Bone marrow (tissue), 2 donors: ENCODE data around the gene AP3S2.
"Not testable (repeated sequence)": the region's sequence is repeated elsewhere in the genome, so short reads cannot be mapped to it uniquely, and the experiment has no call there.

Source experiments
- DNase-seq, 2 donors: peaks; one replicate each; lab custom pipeline; 2025; lab: John Stamatoyannopoulos, UW

The AP3S2 gene

GRCh38 chr15:89864958-89865739 is 28.6 kb downstream of the AP3S2 start:
- no peak for DNase-seq

DNA sequence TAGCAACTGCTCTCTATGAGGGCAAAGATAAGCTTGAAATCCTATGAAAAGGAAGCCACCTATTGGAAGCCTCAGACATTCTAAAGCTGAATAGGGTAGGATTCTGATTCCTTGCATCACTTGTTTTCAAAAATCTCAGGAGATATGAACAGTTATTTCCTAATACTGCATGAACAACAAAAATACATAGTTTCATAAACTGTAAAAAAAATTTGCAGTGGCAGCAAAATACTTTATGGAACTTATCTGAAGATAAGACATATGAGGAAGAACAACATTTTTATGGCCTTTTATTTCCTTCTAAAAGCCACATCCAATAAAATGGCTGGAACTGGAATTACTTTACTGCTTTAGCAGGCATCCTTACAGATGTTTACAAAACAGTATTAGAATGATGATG is 29.9 kb downstream of the AP3S2 start:
- no peak for DNase-seq

GRCh38 chr15:89860891-89861290 is 32.9 kb downstream of the AP3S2 start:
- DNase-seq: no peak

GRCh38 chr15:89860431-89860830 is 33.4 kb downstream of the AP3S2 start:
- DNase-seq: peak in 1 of 2 donors; percentile 13

- no peak for DNase-seq
Observed at GRCh38 chr15:89858661-89859458, 34.9 kb downstream of the AP3S2 start.

DNA sequence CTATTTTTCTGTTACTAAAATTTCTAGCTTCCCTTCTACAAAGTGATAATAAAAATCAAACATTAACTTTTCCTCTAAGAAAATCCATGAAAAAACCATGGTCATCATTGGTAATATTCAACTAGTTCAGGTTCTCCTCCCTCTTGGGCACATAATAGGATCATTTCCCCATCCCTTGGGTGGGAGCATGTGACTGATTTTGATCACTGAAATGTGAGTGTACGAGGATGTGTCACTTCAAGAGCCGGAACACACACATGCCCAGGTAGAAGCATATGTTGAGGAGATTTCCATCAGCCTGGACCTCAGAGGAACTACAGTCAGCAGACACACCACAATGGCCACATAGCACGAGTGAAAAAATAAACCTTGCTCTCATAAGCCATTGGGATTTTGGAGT is 36.1 kb downstream of the AP3S2 start:
- DNase-seq: no peak

DNA sequence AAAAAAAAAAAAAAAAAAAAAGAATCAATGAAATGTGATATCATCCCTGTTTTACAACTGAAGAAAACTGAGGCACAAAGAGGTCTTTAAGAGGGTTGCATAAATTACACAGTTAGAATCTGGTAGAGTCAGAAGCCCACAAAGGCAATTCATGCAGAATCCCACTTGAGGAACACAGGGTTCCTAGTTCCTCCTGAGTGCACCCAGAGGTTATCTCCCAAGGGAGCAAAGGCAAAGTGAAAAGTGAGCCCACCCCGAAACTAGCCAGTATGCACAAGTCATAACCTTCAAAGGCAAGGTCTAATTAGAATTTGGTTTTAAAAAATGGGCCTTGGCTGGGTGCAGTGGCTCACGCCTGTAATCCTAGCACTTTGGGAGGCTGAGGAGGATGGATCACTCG is 37.8 kb downstream of the AP3S2 start:
- DNase-seq: no peak

DNA sequence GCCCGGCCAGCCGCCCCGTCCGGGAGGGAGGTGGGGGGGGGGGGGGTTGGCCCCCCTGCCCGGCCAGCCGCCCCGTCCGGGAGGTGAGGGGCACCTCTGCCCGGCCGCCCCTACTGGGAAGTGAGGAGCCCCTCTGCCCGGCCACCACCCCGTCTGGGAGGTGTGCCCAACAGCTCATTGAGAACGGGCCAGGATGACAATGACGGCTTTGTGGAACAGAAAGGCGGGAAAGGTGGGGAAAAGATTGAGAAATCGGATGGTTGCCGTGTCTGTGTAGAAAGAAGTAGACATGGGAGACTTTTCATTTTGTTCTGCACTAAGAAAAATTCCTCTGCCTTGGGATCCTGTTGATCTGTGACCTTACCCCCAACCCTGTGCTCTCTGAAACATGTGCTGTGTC is 38.9 kb downstream of the AP3S2 start:
- not testable (repeated sequence) for DNase-seq

- DNase-seq: no peak
Observed at GRCh38 chr15:89852342-89852995, 41.3 kb downstream of the AP3S2 start.

- peak in 1 of 2 donors; percentile 76 for DNase-seq
Observed at GRCh38 chr15:89851673-89852341, 42.0 kb downstream of the AP3S2 start.

DNA sequence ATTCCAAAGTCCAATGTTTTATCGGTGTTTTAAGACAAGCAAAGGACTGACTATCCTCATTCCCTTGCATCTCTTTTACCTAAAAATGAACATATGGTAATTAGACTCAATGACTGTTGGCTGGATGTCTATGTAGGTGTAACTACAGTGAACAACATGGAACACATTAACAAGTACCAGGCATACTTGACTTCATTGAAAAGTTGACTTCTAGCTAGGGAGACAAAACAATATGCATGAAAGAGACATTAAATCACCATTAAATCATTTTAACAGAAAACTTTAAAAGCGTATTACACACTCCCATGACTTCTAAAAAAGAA is 44.9 kb downstream of the AP3S2 start:
- DNase-seq: no peak

GRCh38 chr15:89847101-89847500 is 46.7 kb downstream of the AP3S2 start:
- DNase-seq: no peak

GRCh38 chr15:89845305-89845893 is 48.4 kb downstream of the AP3S2 start:
- no peak for DNase-seq

- DNase-seq: peak in 1 of 2 donors; percentile 5
Observed at GRCh38 chr15:89841962-89842361, 51.8 kb downstream of the AP3S2 start.

DNA sequence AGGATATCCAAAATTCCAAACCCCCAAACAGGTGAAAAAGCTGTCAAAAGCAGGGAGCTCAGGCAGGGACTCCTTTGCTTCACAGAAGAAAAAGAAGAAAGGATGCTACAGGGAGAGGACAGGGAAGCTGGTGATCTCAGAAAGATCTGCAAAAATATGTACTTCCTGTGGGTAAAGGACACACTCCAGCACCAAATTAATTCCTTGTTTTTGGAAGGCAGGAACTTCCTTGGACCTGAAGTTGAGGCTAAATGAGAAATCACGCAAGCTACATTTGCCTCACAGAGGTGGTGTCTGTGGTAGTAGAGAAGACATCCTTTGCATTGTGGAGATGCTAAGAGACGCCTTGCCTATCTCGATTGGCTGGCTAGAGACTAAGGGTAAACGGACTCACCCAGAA is 52.5 kb downstream of the AP3S2 start:
- DNase-seq: no peak

DNA sequence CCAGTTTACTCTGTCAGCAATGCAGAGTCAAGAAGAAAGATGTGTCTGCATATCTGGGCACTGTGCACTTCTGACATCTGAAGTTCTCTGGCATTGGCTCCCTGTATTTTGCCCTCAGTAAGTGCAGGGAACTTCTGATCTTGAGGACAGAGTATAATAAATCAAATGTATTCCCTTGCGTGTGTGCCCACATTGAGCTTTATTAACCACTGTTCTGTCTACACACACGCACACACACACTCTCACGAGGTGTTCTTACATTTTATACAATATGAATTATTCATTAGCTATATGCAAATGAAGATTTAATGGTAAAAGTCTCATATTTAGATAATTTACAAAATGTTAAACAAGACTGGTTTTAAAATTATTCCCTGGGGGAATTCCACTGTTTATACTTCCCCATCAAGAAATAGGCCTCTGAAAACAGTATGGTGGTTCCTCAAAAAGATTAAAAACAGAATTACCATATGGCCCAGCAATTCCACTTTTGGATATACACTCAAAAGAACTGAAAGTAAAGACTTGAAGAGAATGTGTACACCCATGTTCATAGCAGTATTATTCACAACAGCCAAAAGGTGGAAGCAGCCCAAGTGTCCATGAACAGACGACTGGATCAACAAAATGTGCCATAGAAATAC is 54.5 kb downstream of the AP3S2 start:
- no peak for DNase-seq

DNA sequence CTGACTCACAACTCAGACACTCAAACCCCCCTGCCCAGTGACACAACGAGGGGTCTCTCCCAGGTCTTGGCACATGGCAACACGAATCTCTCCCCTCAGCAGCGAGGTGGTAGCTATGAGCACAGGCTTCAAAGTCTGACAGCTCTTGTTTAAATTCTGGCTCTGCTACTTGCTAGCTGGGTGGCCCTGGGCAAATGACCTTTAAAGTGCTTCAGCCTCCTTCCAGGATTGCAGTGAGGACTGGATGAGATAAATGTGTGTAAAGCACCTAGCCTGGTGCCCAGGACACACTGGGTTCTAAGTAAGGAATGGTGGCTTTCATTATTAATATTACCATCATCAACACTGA is 56.0 kb downstream of the AP3S2 start:
- no peak for DNase-seq

DNA sequence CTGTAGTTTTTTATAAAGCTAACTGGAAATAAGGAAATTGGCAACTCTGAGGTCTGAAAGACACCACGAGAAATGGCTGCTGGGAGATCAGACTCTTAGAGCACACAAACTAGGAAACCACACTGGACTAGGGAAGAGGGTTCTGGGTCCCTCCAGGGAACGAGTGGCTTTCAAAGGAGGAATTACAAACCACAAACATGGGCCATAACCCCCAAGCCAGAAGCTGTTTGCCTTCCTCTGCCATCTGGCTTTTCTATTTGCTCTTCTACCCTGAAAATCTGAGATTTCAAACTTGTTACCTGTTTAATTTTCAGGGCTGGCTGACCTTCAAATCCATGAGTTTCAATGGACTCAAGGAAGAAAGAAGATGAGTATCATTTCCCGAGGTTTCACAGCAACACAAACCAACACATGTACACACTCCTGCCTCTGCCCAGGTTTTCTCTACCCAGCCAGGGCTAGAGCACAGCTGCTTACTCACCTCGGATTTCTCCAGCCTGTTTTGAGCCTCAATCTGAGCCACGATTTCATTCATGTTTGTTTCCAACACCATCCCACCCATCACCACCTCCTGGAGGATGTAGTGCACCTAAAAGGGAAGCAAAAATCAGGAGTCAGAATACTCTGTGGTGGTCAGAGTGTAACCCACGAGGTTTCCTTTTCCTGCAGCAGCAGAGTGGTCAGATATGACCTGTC is 56.5 kb downstream of the AP3S2 start:
- DNase-seq: peak in 1 of 2 donors; percentile 20

DNA sequence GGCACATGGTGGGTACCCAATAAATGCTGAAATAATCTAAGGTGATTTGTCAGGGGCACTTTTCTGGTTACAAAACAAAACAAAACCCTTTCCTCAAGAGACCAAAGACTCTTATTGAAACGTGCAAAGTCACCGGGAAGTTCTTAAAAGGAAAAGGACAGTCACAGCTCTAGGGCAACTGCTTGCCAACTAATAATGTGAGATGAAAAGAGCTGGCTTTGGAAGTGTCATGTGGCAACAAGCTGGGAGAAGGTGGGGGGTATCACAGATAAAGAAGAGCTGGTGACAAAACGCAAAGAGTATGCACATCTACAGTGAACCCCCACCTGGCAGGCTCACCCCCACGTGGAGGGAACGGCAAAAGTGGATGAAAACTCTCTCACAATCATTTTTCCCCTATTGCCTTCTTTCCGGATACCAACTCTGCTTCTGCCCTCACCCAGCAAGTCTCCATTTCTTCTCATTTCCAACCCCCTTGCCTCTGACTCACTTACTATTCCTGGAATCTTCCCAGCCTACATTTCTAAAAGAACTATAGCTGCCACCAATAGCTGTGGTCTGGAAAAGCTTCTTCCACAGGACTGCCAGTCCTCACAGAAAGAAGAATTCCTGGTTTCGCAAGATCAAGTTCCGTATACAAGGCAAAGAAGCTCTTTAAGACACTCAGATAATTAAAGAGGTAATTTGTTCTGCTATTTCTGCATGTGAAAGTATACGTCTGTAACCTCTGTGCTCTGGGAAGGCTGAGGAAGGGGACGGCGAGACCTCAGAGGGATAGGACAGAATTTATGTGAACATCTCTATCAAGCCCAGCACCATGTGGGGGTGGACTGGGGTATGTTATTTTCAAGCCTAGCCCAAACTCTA is 57.3 kb downstream of the AP3S2 start:
- DNase-seq: no peak

DNA sequence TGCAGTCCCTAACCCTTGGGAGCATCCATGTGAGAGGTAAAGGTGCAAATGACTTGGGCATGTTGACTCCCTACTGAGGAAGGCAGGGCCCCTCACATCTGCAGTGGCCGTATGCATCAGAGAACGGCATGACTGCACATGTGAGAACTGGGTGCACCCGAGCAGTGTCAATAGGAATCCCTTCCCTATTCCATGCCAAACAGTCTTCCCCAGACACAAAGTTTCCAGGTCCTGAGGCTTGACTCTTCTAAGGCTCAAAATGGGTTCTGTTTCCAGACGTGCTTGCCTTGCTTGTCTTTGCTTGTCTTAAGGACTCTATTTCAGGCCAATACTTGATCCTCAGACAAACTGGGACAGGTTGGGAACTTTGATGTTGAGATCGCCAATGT is 58.6 kb downstream of the AP3S2 start:
- no peak for DNase-seq
